GM10847 (cell line): ENCODE data around the gene CARM1.

Experiments
- POLR2A ChIP-seq: IDR thresholded peaks from 2 replicates; pipeline ENCODE4 v1.6.1; 2011; ENCODE audit not compliant: insufficient read length; ENCODE audit errors: extremely low read depth

The CARM1 gene

DNA sequence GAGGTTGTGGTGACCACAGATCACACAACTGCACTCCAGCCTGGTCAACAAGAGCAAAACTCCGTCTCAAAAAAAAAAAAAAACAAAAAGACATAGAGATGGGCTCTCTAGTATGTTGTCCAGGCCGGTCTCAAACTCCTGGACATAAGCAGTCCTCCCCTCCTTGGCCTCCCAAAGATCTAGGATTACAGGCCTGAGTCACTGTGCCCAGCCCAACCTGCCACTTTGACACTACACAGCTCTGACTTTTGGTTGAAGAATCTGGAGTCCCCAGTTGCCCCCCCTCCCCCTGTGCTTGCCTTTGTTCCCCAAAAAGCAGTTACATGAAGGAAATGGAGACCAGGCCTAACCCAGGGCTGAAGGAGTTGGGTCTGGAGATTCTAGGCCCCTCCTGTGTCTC, 12.9 kb downstream of the CARM1 start:
- TF ChIP-seq POLR2A, result no peak

DNA sequence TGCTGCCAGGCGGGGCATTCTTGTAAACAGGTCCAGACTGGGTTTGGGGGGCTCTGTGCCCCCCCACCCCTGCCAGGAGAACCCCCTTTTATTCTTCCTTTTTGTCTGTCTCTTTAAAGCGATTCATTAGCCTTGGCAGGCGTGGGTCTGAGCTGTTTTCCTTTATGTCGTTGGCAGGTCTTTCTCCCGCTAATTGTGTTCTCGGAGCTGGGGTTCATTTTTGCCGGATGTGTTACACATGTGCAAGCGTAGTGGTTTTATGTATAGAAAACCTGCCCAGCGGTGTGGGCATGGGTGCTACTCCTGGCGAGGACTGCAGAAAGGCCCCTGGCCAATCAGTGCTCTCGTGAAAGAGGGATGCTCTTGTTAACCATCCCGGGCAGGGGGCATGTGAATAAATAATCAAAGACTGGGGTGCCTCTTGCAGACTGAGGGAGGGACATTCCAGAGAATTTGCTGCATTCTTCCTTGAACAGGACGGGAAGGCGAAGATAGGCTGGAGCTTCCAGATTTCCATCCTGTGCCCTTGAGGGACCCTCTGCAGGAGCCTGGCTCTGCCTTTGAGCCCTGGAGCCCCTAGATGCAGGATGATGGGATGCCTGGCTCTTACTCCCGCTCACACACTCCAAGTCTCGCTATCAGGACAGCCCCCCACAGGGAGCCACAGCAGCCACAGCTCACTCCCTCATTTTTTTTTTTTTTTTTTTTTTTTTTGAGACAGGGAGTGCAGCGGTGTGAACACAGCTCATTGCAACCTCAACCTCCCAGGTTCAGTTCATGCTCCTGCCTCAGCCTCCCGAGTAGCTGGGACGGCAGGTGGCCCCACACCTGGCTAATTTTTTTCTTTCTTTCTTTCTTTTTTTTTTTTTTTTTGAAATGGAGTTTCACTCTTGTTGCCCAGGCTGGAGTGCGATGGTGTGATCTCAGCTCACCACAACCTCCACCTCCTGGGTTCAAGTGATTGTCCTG, 14.1 kb downstream of the CARM1 start:
- TF ChIP-seq POLR2A, result no peak

GRCh38 chr19:10887616-10888367, 16.4 kb downstream of the CARM1 start:
- no peak for TF ChIP-seq POLR2A

DNA sequence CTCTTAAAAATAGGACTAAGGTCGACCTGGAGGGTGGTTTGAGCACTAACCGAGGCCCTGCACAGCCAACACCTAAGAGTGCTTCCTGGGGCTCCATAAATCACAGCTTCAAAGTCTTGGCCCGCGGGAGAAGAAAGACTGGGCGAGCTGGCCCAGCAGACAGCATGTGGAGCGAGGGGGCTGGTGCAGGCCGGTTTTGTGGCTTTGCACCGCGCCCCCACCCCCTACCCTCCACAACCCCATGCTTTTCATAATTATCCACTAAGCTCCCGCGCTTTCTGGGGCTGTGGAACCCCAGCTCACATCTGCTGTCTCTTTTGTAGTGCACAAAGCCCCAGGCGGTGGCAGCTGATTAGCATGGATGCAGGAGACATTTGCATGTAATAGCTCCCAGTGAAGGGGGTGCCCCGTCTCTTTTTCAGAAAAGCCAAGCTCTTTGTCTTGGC, 17.1 kb downstream of the CARM1 start:
- TF ChIP-seq POLR2A, result no peak

- no peak for TF ChIP-seq POLR2A
Observed at GRCh38 chr19:10889880-10890279, 18.5 kb downstream of the CARM1 start.

DNA sequence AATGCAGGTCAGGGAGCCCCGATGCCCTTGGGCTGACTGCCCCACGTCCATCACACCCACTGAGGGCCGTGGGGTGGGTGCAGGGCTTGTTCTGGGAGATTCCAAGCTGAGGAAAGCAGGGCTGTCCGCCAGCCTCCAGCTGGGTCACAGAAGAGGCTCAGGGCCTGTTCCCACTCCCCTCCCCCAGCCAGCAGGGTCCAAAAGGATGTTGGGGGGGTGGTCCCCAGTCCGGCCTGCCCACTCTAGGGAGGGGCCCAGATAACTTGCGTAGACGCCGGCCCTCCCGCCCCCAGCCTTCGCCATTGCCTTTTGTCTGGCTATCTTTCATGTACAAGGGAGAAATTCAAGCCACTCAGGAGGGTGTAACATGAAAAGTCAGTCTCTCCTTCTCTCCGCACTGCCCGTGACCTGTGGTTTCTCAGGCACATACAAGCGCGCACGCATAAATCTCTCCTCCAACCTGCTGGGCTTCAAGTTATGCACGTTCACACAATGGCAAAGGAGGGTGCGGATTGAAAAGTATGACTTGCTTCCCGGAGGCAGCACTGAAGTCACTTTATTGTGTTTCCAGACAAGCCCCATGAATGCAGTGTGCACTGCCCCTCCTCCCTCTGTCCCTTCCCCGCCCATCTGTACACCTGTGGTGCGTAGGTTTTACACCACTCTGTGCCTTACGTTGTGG, 20.2 kb downstream of the CARM1 start:
- no peak for TF ChIP-seq POLR2A

GRCh38 chr19:10892256-10892655, 20.9 kb downstream of the CARM1 start:
- no peak for TF ChIP-seq POLR2A

- no peak for TF ChIP-seq POLR2A
Observed at GRCh38 chr19:10894911-10895213, 23.5 kb downstream of the CARM1 start.

GRCh38 chr19:10895363-10895762, 24.0 kb downstream of the CARM1 start:
- TF ChIP-seq POLR2A, result no peak

DNA sequence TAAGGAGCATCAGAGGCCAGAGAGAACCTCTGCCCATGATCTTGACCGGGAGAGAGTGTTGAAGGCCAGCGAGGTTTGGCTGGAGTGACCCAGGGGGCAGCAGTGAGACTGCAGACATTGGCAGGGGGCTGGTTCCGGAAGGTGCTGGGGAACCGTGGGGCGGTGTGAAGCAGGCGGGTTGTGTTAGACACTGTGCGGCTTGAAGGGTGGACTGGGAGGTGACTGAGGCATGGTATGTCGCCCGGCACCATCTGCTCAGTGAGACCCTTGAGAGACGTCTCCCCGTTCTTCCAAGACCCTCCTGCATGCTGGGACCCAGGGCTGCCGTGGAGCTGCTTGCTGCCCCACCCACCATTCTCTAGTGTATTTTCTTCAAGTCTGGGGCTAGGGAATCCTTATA, 24.6 kb downstream of the CARM1 start:
- no peak for TF ChIP-seq POLR2A

DNA sequence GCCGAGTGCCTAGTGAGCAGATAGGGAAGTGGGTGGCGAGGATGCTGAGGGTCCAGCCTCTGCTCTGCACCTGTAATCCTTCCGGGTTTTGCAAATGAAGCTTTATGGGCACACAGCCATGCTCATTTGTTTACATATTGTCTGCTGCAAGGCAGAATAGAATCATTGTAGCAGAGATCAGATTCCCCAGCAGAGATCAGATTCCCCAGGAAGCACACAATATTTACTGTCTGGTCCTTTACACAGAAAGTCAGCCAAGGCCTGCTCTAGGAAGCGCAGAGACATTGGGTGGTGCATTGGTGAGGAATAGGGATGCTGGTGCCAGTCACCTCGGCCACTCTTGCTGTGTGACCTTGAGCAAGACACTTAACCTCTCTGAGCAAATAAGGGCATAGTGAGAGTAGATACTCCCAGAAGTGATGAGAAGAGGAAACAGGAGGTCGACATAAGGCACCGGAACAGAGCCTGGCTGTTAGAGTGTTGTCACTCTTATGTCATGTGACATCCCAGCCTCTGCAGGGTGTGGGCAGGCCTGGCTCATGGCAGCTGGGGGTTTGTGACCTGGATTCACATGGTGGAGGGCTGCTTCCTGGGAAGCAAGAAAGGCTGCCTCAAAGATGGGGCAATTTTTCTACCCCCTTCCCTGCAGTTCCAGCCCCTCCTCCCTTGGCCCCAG, 25.6 kb downstream of the CARM1 start:
- TF ChIP-seq POLR2A, result no peak

- TF ChIP-seq POLR2A, result no peak
Observed at GRCh38 chr19:10898633-10899032, 27.3 kb downstream of the CARM1 start.

DNA sequence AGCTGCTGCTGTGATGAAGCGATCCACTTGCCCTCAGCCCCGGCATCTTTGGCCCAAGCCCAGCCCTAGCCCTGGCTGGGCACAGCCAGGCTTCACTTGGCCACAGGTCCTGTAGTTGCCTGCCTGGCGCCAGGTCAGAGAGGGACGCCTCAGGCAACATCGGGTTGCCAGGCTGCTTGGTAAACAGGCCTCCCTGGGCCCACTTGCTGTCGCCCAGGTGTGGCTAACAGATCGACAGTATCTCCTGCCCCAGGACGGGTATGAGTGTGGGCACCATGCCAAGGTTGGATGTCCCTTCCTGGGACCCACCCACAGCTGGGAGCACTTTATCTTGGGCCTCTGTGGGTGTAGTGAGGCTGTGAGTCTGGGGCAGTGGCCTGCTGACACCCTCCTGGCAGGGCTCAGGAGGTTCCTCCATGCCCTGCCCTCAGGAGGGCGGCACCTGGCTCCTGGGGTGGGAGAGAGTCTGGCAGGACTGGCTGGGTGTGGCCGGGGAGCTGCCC, 27.8 kb downstream of the CARM1 start:
- no peak for TF ChIP-seq POLR2A

- no peak for TF ChIP-seq POLR2A
Observed at GRCh38 chr19:10907925-10908324, 36.6 kb downstream of the CARM1 start.

DNA sequence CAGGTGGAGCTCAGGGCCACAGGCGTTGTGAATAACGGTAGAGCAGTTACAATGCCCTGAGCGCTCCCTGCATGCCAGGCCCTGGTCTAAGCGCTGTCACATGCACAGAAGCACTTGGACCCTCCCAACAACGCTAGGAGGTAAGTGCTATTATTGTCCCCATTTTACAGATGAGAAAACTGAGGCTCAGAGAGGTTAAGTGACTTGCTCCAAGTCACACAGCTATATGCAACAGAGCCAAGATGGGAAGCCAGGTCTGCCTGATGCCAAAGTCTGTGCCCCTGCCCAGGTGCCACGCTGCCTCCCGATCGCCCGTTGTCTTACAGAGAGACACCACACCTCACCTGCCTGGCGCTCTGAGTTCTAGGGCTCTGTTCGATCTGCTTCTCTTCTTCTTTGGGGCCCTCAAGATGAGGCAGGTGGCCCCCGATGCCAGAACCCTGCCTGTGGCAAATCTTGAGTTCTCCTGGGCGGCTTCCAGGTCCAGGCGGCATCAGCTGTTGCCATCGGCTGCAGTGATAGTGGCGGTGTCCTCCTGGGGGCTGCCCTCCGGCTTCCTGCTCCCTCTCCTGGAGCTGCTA, 37.1 kb downstream of the CARM1 start:
- TF ChIP-seq POLR2A, result no peak
